H9 (cell line): ENCODE results near the gene AGA. TPM values are rescaled to one million over a fixed set of nuclear protein-coding genes. Genes with fewer than 3 reads are reported as not detected.

Source experiments
- DNase-seq: peaks from one replicate; pipeline ENCODE4 v3.0.0-alpha.2; 2017
- H2AFZ ChIP-seq: one replicate; pipeline ENCODE4 v1.6.1; 2013; ENCODE audit warnings: mild to moderate bottlenecking, low read length, control low read depth, moderate library complexity
- H2AK5ac ChIP-seq: 2 replicates; pipeline ENCODE4 v1.6.1; 2013; ENCODE audit warnings: low read length, control low read depth, mixed read lengths; ENCODE audit not compliant: insufficient read length
- H2BK120ac ChIP-seq: one replicate; pipeline ENCODE4 v1.6.1; 2013; ENCODE audit warnings: low read depth, mild to moderate bottlenecking, low read length, control low read depth, inconsistent platforms; ENCODE audit not compliant: poor library complexity, severe bottlenecking
- H2BK12ac ChIP-seq: 2 replicates; pipeline ENCODE4 v1.6.1; 2013; ENCODE audit warnings: low read length, control low read depth, mixed read lengths, low read depth; ENCODE audit not compliant: insufficient read length
- H2BK15ac ChIP-seq: 2 replicates; pipeline ENCODE4 v1.6.1; 2013; ENCODE audit warnings: low read depth, low read length, control low read depth
- H2BK20ac ChIP-seq: one replicate; pipeline ENCODE4 v1.6.1; 2013; ENCODE audit warnings: low read depth, mild to moderate bottlenecking, low read length, control low read depth, inconsistent platforms; ENCODE audit not compliant: poor library complexity, severe bottlenecking
- H2BK5ac ChIP-seq: 2 replicates; pipeline ENCODE4 v1.6.1; 2013; ENCODE audit warnings: low read length, control low read depth, mixed read lengths; ENCODE audit not compliant: insufficient read length
- H3K14ac ChIP-seq: 2 replicates; pipeline ENCODE4 v1.6.1; 2013; ENCODE audit warnings: low read length, control low read depth; ENCODE audit not compliant: insufficient read depth
- H3K18ac ChIP-seq: 2 replicates; pipeline ENCODE4 v1.6.1; 2013; ENCODE audit warnings: low read depth, mild to moderate bottlenecking, mixed read lengths, low read length, control low read depth; ENCODE audit not compliant: insufficient read length
- H3K23ac ChIP-seq: 2 replicates; pipeline ENCODE4 v1.6.1; 2013; ENCODE audit warnings: low read length, control low read depth, mixed read lengths, low read depth; ENCODE audit not compliant: insufficient read length
- H3K23me2 ChIP-seq: 2 replicates; pipeline ENCODE4 v1.6.1; 2013; ENCODE audit warnings: low read depth, mild to moderate bottlenecking, mixed read lengths, low read length, control low read depth; ENCODE audit not compliant: insufficient read length, poor library complexity, severe bottlenecking
- H3K27ac ChIP-seq: 2 replicates; pipeline ENCODE4 v1.5.1; 2013; ENCODE audit warnings: low read length, control low read depth, mixed read lengths, low read depth; ENCODE audit not compliant: insufficient read length
- H3K27me3 ChIP-seq: 2 replicates; pipeline ENCODE4 v1.6.1; 2013; ENCODE audit warnings: low read length, control low read depth, inconsistent platforms; ENCODE audit not compliant: insufficient read depth
- H3K4ac ChIP-seq: 2 replicates; pipeline ENCODE4 v1.6.1; 2013; ENCODE audit warnings: low read depth, mild to moderate bottlenecking, control low read depth, inconsistent platforms, low read length, moderate library complexity
- H3K4me1 ChIP-seq: 2 replicates; pipeline ENCODE4 v1.6.1; 2013; ENCODE audit warnings: low read length, control low read depth, inconsistent platforms; ENCODE audit not compliant: insufficient read depth
- H3K4me2 ChIP-seq: 2 replicates; pipeline ENCODE4 v1.6.1; 2013; ENCODE audit warnings: low read length, control low read depth, mixed read lengths; ENCODE audit not compliant: insufficient read length, insufficient read depth
- H3K56ac ChIP-seq: 2 replicates; pipeline ENCODE4 v1.6.1; 2013; ENCODE audit warnings: low read depth, mild to moderate bottlenecking, mixed read lengths, low read length, control low read depth; ENCODE audit not compliant: insufficient read length
- H3K79me1 ChIP-seq: 2 replicates; pipeline ENCODE4 v1.6.1; 2013; ENCODE audit warnings: low read depth, mild to moderate bottlenecking, moderate library complexity, low read length, control low read depth, inconsistent platforms; ENCODE audit not compliant: insufficient read depth, poor library complexity, severe bottlenecking
- H3K79me2 ChIP-seq: 2 replicates; pipeline ENCODE4 v1.6.1; 2013; ENCODE audit warnings: low read length, control low read depth, inconsistent platforms; ENCODE audit not compliant: insufficient read depth
- H3K9ac ChIP-seq: 2 replicates; pipeline ENCODE4 v1.6.1; 2013; ENCODE audit warnings: low read length, control low read depth, mixed read lengths; ENCODE audit not compliant: insufficient read length; ENCODE audit errors: extremely low read depth
- H3K9me3 ChIP-seq: one replicate; pipeline ENCODE4 v1.6.1; 2013; ENCODE audit warnings: low read depth, low read length, inconsistent platforms; ENCODE audit not compliant: control insufficient read depth
- H3T11ph ChIP-seq: one replicate; pipeline ENCODE4 v1.6.1; 2013; ENCODE audit warnings: mild to moderate bottlenecking, low read length, control low read depth, inconsistent platforms
- H4K20me1 ChIP-seq: one replicate; pipeline ENCODE4 v1.6.1; 2013; ENCODE audit not compliant: control insufficient read depth, insufficient read length, insufficient read depth
- H4K5ac ChIP-seq: 2 replicates; pipeline ENCODE4 v1.6.1; 2013; ENCODE audit warnings: low read depth, mild to moderate bottlenecking, mixed read lengths, low read length, control low read depth; ENCODE audit not compliant: insufficient read length
- H4K8ac ChIP-seq: replicated peaks from 2 replicates; pipeline ENCODE4 v1.6.1; 2013; ENCODE audit warnings: low read length, control low read depth, mixed read lengths, low read depth; ENCODE audit not compliant: insufficient read length
- H4K91ac ChIP-seq: 2 replicates; pipeline ENCODE4 v1.6.1; 2013; ENCODE audit warnings: low read depth, mild to moderate bottlenecking, moderate library complexity, mixed read lengths, low read length, control low read depth; ENCODE audit not compliant: insufficient read length
- H3K27ac Mint-ChIP-seq, 3 experiments: 2 replicates in 2 of 3; 3 replicates in 1 of 3; pipeline ENCODE4 v1.8.0; 2020 to 2021; ENCODE audit warnings: mixed read lengths in 3 of 3, mild to moderate bottlenecking in 1 of 3, moderate library complexity in 1 of 3
- H3K27me3 Mint-ChIP-seq: 2 replicates; pipeline ENCODE4 v1.8.0; 2021; ENCODE audit warnings: low read depth, mild to moderate bottlenecking, moderate library complexity, mixed read lengths
- H3K36me3 Mint-ChIP-seq, 3 experiments: 2 replicates in 2 of 3; 3 replicates in 1 of 3; pipeline ENCODE4 v1.8.0; 2020 to 2021; ENCODE audit warnings: low read depth in 3 of 3, mixed read lengths in 3 of 3; ENCODE audit not compliant: insufficient read depth in 1 of 3
- H3K4me1 Mint-ChIP-seq, 2 experiments: 2 replicates each; pipeline ENCODE4 v1.8.0; 2020; ENCODE audit warnings: mixed read lengths in 2 of 2
- H3K4me3 Mint-ChIP-seq, 2 experiments: 2 replicates in 1 of 2; 3 replicates in 1 of 2; pipeline ENCODE4 v1.8.0; 2020 to 2021; ENCODE audit warnings: mild to moderate bottlenecking in 2 of 2, mixed read lengths in 2 of 2, moderate library complexity in 1 of 2
- H3K9me3 Mint-ChIP-seq, 2 experiments: 2 replicates in 1 of 2; 3 replicates in 1 of 2; pipeline ENCODE4 v1.8.0; 2020; ENCODE audit warnings: mild to moderate bottlenecking in 2 of 2, mixed read lengths in 2 of 2, moderate library complexity in 1 of 2
- WGBS: extraction: QIAGEN DNeasy Blood & Tissue Kit; methylation state at CpG from one replicate; pipeline ENCODE4 v1.1.7; 2013; ENCODE audit warnings: missing lambda C conversion rate, low lambda C conversion rate, mixed read lengths; ENCODE audit not compliant: insufficient read length; ENCODE audit errors: extremely low coverage; 5-methylcytosine and 5-hydroxymethylcytosine counted together
- total RNA-seq: library from RNA; stranded (reverse); gene quantifications from 2 replicates; pipeline ENCODE4 v1.2.1, GENCODE V29; 2021
- TF ChIP-seq, protein P1 (sequence below): fragments of 200-600 bp; sonication (generic); conservative IDR thresholded peaks from 3 replicates; pipeline ENCODE4 v1.8.0; 2021; ENCODE audit warnings: antibody characterized with exemption, mild to moderate bottlenecking

Gene AGA
- total RNA-seq, 1 experiment from 2014 or later, result 10.0 TPM

DNA sequence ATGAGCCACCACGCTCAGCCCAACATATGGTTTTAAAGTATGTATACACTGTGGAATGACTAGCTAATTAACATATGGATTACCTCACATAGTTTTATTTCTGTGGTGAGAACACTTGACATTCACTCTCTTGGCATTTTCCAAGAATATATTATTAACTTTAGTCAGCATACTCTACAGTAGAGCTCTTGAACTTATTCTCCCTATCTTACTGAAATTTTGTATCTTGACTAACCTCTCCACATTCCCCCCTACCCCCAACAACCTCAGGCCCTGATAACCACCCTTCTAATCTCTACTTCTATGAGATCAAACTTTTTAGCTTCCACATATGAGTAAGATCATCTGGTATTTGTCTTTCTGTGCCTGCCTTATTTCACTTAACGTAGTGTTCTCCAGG lies 38.6 kb upstream of the AGA start:
- no peak overlapping the region for H3K4me2 ChIP-seq

More for the DNA sequence above, 38.6 kb upstream of the AGA start:
- Histone ChIP-seq H3K4me1 (peaks cover 4% of the 10 kb centered on the region; the same call in 1 of the 2 replicates), H3K27me3 (no peaks in the 10 kb centered on the region), H2BK120ac (no peak overlapping the region), H3K4ac (no peak overlapping the region), H3K23me2 (no peaks in the 10 kb centered on the region), H4K91ac (no peak overlapping the region), H4K20me1 (no peaks in the 10 kb centered on the region), H3K18ac (no peak overlapping the region), H3K79me1 (no peaks in the 10 kb centered on the region), H3K79me2 (no peaks in the 10 kb centered on the region), H4K8ac (no peak overlapping the region), H3K9me3 (no peaks in the 10 kb centered on the region), H3K23ac (no peak overlapping the region), H2BK15ac (no peak overlapping the region), H2BK12ac (no peak overlapping the region), H3K27ac (no peak overlapping the region), H3K14ac (no peak overlapping the region), H3K56ac (no peak overlapping the region), H2AFZ (no peak overlapping the region), H2AK5ac (no peak overlapping the region), H3K9ac (no peak overlapping the region), H3T11ph (no peak overlapping the region), H4K5ac (no peak overlapping the region), H2BK5ac (no peak overlapping the region), H2BK20ac (no peak overlapping the region)
- TF ChIP-seq, protein P1, sequence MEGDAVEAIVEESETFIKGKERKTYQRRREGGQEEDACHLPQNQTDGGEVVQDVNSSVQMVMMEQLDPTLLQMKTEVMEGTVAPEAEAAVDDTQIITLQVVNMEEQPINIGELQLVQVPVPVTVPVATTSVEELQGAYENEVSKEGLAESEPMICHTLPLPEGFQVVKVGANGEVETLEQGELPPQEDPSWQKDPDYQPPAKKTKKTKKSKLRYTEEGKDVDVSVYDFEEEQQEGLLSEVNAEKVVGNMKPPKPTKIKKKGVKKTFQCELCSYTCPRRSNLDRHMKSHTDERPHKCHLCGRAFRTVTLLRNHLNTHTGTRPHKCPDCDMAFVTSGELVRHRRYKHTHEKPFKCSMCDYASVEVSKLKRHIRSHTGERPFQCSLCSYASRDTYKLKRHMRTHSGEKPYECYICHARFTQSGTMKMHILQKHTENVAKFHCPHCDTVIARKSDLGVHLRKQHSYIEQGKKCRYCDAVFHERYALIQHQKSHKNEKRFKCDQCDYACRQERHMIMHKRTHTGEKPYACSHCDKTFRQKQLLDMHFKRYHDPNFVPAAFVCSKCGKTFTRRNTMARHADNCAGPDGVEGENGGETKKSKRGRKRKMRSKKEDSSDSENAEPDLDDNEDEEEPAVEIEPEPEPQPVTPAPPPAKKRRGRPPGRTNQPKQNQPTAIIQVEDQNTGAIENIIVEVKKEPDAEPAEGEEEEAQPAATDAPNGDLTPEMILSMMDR, result no peak
- no CpG with 5 or more reads among the region's 2 CpGs for WGBS
- H3K27me3 Mint-ChIP-seq, result no peaks in the 10 kb centered on the region
- H3K4me3 Mint-ChIP-seq, result no peak overlapping the region
- no peaks in the 10 kb centered on the region for H3K9me3 Mint-ChIP-seq
- 0 out of 7 replicates have a peak overlapping the region, but pooled peaks of 1 of the 3 experiments have one; percentile 12 for H3K27ac Mint-ChIP-seq
- H3K4me1 Mint-ChIP-seq, result peaks cover 21 to 25% of the 10 kb centered on the region in 2 experiments
- DNase-seq, result no peak
- no peaks in the 10 kb centered on the region for H3K36me3 Mint-ChIP-seq
